ENCODE measurements around the gene SYAP1. TPM values are rescaled to one million over a fixed set of nuclear protein-coding genes. Genes with fewer than 3 reads are reported as not detected.

The SYAP1 gene
- total and polyA plus RNA-seq, 9 of the 15 experiments (the other 6 are each of a cell fraction or from before 2014, with no cell fraction given) = 5.7 to 35.3 (median 27.6) TPM

- TF ChIP-seq HSF4 (CRISPR knock-in tag; IDR thresholded peaks at IDR 0.05; ENCODE audit: borderline replicate concordance) (no peak), KAT8 (IDR thresholded peaks at IDR 0.05; ENCODE audit: low read depth) (no peak), OTX1 (CRISPR knock-in tag; IDR thresholded peaks at IDR 0.05) (no peak), L3MBTL2 (IDR thresholded peaks at IDR 0.05) (no peak), ARNT (IDR thresholded peaks at IDR 0.05) (0 out of 4 replicates have a peak, but pooled peaks of 1 of the 2 experiments have one; percentile 28), ZNF586 (CRISPR knock-in tag; conservative IDR thresholded peaks at IDR 0.05) (no peak), POLR2B (IDR thresholded peaks at IDR 0.05; ENCODE audit: low read depth, partially characterized antibody) (no peak), ZNF253 (CRISPR knock-in tag; conservative IDR thresholded peaks at IDR 0.05) (no peak), NR0B1 (IDR thresholded peaks at IDR 0.05; ENCODE audit: partially characterized antibody) (no peak), YY1 (IDR thresholded peaks at IDR 0.05; ENCODE audit: borderline replicate concordance in 1 of 3, control insufficient read depth in 1 of 3, extremely low read depth in 1 of 3, insufficient read depth in 3 of 3, insufficient read length in 1 of 3, insufficient replicate concordance in 2 of 3, low read depth in 1 of 3, low read length in 2 of 3) (no peak), STAG1 (CRISPR knock-in tag; IDR thresholded peaks at IDR 0.05; ENCODE audit: borderline replicate concordance) (no peak), ZNF347 (CRISPR knock-in tag; IDR thresholded peaks at IDR 0.05; ENCODE audit: low read depth) (no peak), ZEB2 (IDR thresholded peaks at IDR 0.05) (no peak), ZKSCAN1 (IDR thresholded peaks at IDR 0.05; ENCODE audit: low read depth, low read length) (peak; percentile 86; the same call in 1 of the 2 replicates), PRDM10 (IDR thresholded peaks at IDR 0.05; ENCODE audit: partially characterized antibody) (peak; percentile 23), RB1 (IDR thresholded peaks at IDR 0.05; ENCODE audit: low read depth) (no peak), SAP30 (IDR thresholded peaks at IDR 0.05; ENCODE audit: borderline replicate concordance, insufficient read depth, low read depth, low read length, poor library complexity, severe bottlenecking) (peak; percentile 34), ZFP36 (IDR thresholded peaks at IDR 0.05; ENCODE audit: low read depth, low read length, partially characterized antibody) (no peak), FOXK1 (CRISPR knock-in tag; IDR thresholded peaks at IDR 0.05; ENCODE audit: borderline replicate concordance) (no peak), NELFE (IDR thresholded peaks at IDR 0.05; ENCODE audit: insufficient read depth, insufficient read length) (no peak), ZNF655 (CRISPR knock-in tag; IDR thresholded peaks at IDR 0.05) (no peak)
Measured at GRCh38 chrX:16785247-16786138, 66.1 kb downstream of the SYAP1 start (continued).

Data from K562 (cell line).